Measurements from ENCODE around the gene SLC6A18. TPM values are rescaled to one million over a fixed set of nuclear protein-coding genes. Genes with fewer than 3 reads are reported as not detected.

SLC6A18 gene
- total and polyA plus RNA-seq, 2 of the 13 experiments (the other 11 are each of a cell fraction or from before 2014, with no cell fraction given), result not detected

DNA sequence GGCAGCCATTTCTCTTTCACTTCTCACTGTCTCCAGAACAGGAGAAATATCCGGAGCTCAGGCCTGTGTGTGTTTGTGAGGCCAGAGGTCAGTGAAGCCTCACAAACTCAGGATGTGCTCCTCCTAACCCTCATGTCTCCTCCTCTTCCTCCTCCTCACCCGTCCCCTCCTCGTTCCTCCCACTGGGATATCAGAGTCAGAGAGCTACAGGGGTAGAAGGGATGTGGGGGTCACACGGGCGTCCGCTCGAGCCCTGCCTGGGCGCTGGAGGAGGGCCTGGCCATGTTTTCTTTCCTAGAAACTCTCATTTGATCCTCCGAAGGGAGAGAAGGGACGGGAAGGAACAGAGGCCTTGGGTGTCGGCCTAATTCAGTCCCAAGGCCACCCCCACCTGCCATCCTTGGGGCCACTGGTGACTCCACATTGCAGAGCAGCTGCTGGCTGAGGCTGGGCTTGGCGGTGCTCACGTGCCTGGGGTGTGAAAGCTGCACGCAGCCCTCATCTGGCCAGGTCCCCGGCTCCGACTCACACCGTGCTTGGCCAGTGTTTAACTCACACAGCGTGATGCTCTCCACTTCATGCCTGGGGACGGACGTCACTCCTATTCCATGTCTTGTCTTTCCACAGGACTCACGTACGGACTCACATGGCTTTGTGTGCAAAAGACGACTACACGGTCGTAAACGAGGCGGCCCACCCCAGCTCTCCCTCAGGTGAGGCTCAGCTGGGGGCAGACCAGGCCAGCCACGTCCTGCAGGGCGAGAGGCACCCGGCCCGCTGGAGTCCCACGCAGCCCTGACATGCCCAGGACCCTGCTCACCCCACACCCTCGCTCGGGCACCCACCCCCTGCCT is 46.4 kb upstream of the SLC6A18 start (continued):
- TF ChIP-seq MLXIP (CRISPR knock-in tag; IDR thresholded peaks at IDR 0.05; ENCODE audit: borderline replicate concordance), result 0 out of 2 replicates have a peak, but pooled peaks have one; percentile 31
- TF ChIP-seq PAF1 (CRISPR knock-in tag; IDR thresholded peaks at IDR 0.05), result no peak
- TF ChIP-seq ZNF891 (CRISPR knock-in tag; IDR thresholded peaks at IDR 0.05), result 0 out of 2 replicates have a peak, but pooled peaks have one; percentile 27
- TF ChIP-seq, protein P1, sequence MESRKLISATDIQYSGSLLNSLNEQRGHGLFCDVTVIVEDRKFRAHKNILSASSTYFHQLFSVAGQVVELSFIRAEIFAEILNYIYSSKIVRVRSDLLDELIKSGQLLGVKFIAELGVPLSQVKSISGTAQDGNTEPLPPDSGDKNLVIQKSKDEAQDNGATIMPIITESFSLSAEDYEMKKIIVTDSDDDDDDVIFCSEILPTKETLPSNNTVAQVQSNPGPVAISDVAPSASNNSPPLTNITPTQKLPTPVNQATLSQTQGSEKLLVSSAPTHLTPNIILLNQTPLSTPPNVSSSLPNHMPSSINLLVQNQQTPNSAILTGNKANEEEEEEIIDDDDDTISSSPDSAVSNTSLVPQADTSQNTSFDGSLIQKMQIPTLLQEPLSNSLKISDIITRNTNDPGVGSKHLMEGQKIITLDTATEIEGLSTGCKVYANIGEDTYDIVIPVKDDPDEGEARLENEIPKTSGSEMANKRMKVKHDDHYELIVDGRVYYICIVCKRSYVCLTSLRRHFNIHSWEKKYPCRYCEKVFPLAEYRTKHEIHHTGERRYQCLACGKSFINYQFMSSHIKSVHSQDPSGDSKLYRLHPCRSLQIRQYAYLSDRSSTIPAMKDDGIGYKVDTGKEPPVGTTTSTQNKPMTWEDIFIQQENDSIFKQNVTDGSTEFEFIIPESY (CRISPR knock-in tag; IDR thresholded peaks at IDR 0.05), result 0 out of 2 replicates have a peak, but pooled peaks have one; percentile 34
- no peak for TF ChIP-seq NONO (IDR thresholded peaks at IDR 0.05)
- peak; percentile 22; the same call in 1 of the 2 replicates for TF ChIP-seq NONO (CRISPR knock-in tag; conservative IDR thresholded peaks at IDR 0.05)
- peak; percentile 29; the same call in 1 of the 2 replicates for TF ChIP-seq SPEN (CRISPR knock-in tag; IDR thresholded peaks at IDR 0.05; ENCODE audit: low read depth)
- TF ChIP-seq TEAD3 (CRISPR knock-in tag; optimal IDR thresholded peaks at IDR 0.05; ENCODE audit: borderline replicate concordance), result peak; percentile 16
- TF ChIP-seq ZNF274 (CRISPR knock-in tag; IDR thresholded peaks at IDR 0.05), result peak; percentile 57
- TF ChIP-seq, protein P2, sequence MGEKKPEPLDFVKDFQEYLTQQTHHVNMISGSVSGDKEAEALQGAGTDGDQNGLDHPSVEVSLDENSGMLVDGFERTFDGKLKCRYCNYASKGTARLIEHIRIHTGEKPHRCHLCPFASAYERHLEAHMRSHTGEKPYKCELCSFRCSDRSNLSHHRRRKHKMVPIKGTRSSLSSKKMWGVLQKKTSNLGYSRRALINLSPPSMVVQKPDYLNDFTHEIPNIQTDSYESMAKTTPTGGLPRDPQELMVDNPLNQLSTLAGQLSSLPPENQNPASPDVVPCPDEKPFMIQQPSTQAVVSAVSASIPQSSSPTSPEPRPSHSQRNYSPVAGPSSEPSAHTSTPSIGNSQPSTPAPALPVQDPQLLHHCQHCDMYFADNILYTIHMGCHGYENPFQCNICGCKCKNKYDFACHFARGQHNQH (CRISPR knock-in tag; IDR thresholded peaks at IDR 0.05), result peak; percentile 26; the same call in 1 of the 2 replicates
- TF ChIP-seq ZNF724P (CRISPR knock-in tag; IDR thresholded peaks at IDR 0.05; ENCODE audit: borderline replicate concordance), result peak; percentile 85; the same call in 1 of the 2 replicates
- TF ChIP-seq, protein P3, sequence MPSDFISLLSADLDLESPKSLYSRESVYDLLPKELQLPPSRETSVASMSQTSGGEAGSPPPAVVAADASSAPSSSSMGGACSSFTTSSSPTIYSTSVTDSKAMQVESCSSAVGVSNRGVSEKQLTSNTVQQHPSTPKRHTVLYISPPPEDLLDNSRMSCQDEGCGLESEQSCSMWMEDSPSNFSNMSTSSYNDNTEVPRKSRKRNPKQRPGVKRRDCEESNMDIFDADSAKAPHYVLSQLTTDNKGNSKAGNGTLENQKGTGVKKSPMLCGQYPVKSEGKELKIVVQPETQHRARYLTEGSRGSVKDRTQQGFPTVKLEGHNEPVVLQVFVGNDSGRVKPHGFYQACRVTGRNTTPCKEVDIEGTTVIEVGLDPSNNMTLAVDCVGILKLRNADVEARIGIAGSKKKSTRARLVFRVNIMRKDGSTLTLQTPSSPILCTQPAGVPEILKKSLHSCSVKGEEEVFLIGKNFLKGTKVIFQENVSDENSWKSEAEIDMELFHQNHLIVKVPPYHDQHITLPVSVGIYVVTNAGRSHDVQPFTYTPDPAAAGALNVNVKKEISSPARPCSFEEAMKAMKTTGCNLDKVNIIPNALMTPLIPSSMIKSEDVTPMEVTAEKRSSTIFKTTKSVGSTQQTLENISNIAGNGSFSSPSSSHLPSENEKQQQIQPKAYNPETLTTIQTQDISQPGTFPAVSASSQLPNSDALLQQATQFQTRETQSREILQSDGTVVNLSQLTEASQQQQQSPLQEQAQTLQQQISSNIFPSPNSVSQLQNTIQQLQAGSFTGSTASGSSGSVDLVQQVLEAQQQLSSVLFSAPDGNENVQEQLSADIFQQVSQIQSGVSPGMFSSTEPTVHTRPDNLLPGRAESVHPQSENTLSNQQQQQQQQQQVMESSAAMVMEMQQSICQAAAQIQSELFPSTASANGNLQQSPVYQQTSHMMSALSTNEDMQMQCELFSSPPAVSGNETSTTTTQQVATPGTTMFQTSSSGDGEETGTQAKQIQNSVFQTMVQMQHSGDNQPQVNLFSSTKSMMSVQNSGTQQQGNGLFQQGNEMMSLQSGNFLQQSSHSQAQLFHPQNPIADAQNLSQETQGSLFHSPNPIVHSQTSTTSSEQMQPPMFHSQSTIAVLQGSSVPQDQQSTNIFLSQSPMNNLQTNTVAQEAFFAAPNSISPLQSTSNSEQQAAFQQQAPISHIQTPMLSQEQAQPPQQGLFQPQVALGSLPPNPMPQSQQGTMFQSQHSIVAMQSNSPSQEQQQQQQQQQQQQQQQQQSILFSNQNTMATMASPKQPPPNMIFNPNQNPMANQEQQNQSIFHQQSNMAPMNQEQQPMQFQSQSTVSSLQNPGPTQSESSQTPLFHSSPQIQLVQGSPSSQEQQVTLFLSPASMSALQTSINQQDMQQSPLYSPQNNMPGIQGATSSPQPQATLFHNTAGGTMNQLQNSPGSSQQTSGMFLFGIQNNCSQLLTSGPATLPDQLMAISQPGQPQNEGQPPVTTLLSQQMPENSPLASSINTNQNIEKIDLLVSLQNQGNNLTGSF (CRISPR knock-in tag; IDR thresholded peaks at IDR 0.05), result 0 out of 2 replicates have a peak, but pooled peaks have one; percentile 37
- TF ChIP-seq ZFX (CRISPR knock-in tag; IDR thresholded peaks at IDR 0.05; ENCODE audit: low read depth), result peak; percentile 66
- TF ChIP-seq, protein P4, sequence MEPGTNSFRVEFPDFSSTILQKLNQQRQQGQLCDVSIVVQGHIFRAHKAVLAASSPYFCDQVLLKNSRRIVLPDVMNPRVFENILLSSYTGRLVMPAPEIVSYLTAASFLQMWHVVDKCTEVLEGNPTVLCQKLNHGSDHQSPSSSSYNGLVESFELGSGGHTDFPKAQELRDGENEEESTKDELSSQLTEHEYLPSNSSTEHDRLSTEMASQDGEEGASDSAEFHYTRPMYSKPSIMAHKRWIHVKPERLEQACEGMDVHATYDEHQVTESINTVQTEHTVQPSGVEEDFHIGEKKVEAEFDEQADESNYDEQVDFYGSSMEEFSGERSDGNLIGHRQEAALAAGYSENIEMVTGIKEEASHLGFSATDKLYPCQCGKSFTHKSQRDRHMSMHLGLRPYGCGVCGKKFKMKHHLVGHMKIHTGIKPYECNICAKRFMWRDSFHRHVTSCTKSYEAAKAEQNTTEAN (CRISPR knock-in tag; conservative IDR thresholded peaks at IDR 0.05), result 0 out of 2 replicates have a peak, but pooled peaks have one; percentile 30

All from HepG2 (cell line).